OCI-LY1 (cell line): ENCODE measurements around the gene SLC9A9.

Source experiments
- EZH2 ChIP-seq: fragments of 200-600 bp; sonication (generic), shearing (Covaris generic); IDR thresholded peaks from 2 replicates; pipeline ENCODE4 v1.8.0; 2017; ENCODE audit warnings: borderline replicate concordance, mixed run types, mild to moderate bottlenecking, antibody characterized with exemption, low read length, moderate library complexity, mixed read lengths
- TF ChIP-seq, protein P1 (sequence below): fragments of 200-600 bp; sonication (generic), shearing (Covaris generic); IDR thresholded peaks from 2 replicates; pipeline ENCODE4 v1.5.1; 2017; ENCODE audit warnings: mild to moderate bottlenecking, antibody characterized with exemption, low read length, moderate library complexity, mixed read lengths

DNA sequence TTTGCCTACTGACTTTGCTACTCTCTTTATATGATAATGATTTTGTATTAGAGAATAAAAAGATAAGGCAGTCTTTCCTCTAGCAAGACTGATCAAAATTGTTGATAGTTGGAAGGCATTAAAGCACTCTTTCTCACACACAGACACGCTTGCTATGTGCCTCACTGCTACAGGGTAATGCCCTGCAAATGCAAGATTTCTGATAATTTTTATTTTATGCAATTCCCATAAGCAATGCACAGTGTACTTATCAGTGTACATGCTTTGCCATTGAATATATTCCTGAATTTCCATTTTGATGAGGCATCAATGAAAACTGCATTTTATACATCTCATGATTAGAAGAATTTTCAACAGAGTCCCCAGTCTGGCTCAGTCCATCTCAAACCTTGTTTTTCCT, 465.5 kb downstream of the SLC9A9 start:
- TF ChIP-seq, protein P1, sequence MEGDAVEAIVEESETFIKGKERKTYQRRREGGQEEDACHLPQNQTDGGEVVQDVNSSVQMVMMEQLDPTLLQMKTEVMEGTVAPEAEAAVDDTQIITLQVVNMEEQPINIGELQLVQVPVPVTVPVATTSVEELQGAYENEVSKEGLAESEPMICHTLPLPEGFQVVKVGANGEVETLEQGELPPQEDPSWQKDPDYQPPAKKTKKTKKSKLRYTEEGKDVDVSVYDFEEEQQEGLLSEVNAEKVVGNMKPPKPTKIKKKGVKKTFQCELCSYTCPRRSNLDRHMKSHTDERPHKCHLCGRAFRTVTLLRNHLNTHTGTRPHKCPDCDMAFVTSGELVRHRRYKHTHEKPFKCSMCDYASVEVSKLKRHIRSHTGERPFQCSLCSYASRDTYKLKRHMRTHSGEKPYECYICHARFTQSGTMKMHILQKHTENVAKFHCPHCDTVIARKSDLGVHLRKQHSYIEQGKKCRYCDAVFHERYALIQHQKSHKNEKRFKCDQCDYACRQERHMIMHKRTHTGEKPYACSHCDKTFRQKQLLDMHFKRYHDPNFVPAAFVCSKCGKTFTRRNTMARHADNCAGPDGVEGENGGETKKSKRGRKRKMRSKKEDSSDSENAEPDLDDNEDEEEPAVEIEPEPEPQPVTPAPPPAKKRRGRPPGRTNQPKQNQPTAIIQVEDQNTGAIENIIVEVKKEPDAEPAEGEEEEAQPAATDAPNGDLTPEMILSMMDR = no peak
- TF ChIP-seq EZH2 = no peak
